ENCODE measurements around the gene PLXNA2.

- TF ChIP-seq CTCF (IDR thresholded peaks at IDR 0.05): no peak
- TF ChIP-seq EZH2 (IDR thresholded peaks at IDR 0.05; ENCODE audit: borderline replicate concordance, insufficient read depth, low read depth, low read length, poor library complexity, severe bottlenecking): no peak
Measured at GRCh38 chr1:208028526-208028925, 215.7 kb downstream of the PLXNA2 start.
